Activated CD4-positive, alpha-beta T cell treated with anti-CD3 and anti-CD28 coated beads for 36 hours (primary cell): ENCODE data around the gene VSTM2L. TPM values are rescaled to one million over a fixed set of nuclear protein-coding genes. Genes with fewer than 3 reads are reported as not detected.

Experiments used
- ATAC-seq: fragments of 200-7000 bp; cut with Tn5 transposase; one replicate; pipeline ENCODE4 v1.10.0; 2021; ENCODE audit warnings: mild to moderate bottlenecking, moderate library complexity
- CTCF ChIA-PET: fragments of 350-600 bp; sonication (Branson Sonifier 250); formaldehyde crosslinking; loops from one replicate; lab custom pipeline; 2021; ENCODE audit warnings: antibody characterized with exemption; lab: Charles Lee
- POLR2A ChIA-PET: fragments of 350-600 bp; sonication (Branson Sonifier 250); formaldehyde crosslinking; loops from one replicate; lab custom pipeline; 2021; ENCODE audit warnings: antibody characterized with exemption, inconsistent platforms; lab: Charles Lee
- DNase-seq: peaks from one replicate; pipeline ENCODE4 v3.0.0-alpha.2; 2020
- H3K27ac Mint-ChIP-seq: one replicate; pipeline ENCODE4 v1.8.0; 2021; ENCODE audit warnings: mixed read lengths
- H3K27me3 Mint-ChIP-seq: one replicate; pipeline ENCODE4 v1.8.0; 2021; ENCODE audit warnings: mixed read lengths
- H3K36me3 Mint-ChIP-seq: one replicate; pipeline ENCODE4 v1.8.0; 2021; ENCODE audit warnings: low read depth, mixed read lengths
- H3K4me1 Mint-ChIP-seq: one replicate; pipeline ENCODE4 v1.8.0; 2021; ENCODE audit warnings: mixed read lengths
- H3K4me3 Mint-ChIP-seq: one replicate; pipeline ENCODE4 v1.8.0; 2021; ENCODE audit warnings: mild to moderate bottlenecking, moderate library complexity, mixed read lengths
- H3K9me3 Mint-ChIP-seq: one replicate; pipeline ENCODE4 v1.8.0; 2021; ENCODE audit warnings: low read depth, mixed read lengths
- intact Hi-C, 2 experiments: fragments of 100-400 bp; cut with DNase I in 1 of 2; cut with micrococcal nuclease in 1 of 2; formaldehyde crosslinking; loops; one replicate each; pipeline versions ENCODE4 v1.14.2 to v1.15.1; 2022 to 2024; cut with DNase I, micrococcal nuclease
- total RNA-seq, 2 experiments: library from RNA; stranded (reverse); gene quantifications; one replicate each; pipeline ENCODE4 v1.2.3, GENCODE V29; 2021

VSTM2L gene
- total RNA-seq, 2 experiments from 2014 or later = not detected

DNA sequence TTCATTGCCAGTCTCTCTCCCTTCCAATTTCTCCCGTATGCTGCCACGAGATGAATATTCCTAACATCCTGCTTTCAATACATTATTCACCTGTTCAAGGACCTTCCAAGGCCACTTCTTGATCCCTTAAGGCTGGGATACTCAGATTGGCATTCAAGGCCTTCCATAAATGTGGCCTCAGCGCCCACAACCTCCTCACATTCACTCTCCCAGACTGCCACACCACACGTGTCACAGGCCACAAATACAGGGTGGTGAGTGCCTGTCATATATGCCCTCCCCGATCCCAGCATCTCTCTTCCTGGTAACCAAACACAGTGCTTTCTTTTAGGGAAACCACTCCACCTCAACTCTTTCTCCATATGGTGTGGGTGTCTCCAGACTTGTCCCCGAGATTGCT is 74.9 kb downstream of the VSTM2L start:
- no peak for DNase-seq
- Mint-ChIP-seq H3K4me1 (peaks cover 13% of the 10 kb centered on the region), H3K27ac (no peak overlapping the region), H3K4me3 (no peak overlapping the region), H3K9me3 (no peaks in the 10 kb centered on the region), H3K27me3 (no peaks in the 10 kb centered on the region), H3K36me3 (peaks cover 20% of the 10 kb centered on the region)
- no peak for ATAC-seq
- POLR2A ChIA-PET = no interaction called here
- CTCF ChIA-PET = no interaction called here
- intact Hi-C loops = no loop called here

DNA sequence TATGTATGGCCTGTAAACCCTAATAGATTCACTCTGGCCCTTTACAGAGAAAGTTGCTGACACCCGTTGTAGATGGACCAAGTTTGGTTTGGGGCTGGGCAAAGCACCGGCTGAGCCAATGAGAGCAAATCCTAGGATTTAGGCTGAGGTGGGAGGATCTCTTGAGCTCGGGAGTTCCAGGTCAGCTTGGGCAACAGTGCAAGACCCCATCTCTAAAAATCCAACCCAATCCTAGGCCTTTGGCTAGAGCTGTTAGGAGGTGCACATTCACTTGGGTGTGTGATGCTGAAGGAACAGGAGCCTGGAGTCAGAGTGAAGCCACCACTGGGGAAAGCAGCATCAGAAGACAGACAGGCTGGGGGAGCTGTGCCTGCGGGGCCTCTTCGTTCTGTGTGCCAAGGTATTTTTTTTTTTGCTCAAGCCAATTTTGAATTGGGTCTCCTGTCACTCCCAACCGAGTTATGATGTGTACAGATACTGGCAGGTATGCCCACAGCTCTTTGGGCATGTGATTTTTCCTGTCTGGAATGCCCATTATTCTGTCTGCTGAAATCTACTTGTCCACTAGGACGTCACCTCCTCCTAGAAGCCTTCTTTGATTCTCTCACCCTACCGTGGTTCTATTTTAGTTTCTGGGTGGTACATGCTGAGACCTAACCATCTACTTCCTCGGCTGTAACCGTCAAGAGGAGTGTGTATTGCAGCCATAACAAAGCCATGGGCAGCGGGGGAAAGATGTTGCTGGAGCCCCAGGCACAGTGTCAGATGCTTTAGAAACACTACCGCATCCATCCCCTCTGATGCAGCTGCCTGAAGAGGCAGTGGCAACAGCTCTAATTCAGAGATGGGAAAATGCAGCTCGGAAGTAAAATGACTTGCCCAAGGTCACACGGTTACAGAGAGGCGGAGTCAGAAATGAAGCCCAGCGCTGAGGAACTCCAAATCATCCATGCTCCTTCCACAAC is 76.4 kb downstream of the VSTM2L start:
- H3K4me1 Mint-ChIP-seq = peaks cover 13% of the 10 kb centered on the region
- H3K4me3 Mint-ChIP-seq = no peak overlapping the region
- DNase-seq = no peak
- no peak overlapping the region for H3K27ac Mint-ChIP-seq
- H3K9me3 Mint-ChIP-seq = no peaks in the 10 kb centered on the region
- H3K27me3 Mint-ChIP-seq = no peaks in the 10 kb centered on the region
- peaks cover 30% of the 10 kb centered on the region for H3K36me3 Mint-ChIP-seq
- POLR2A ChIA-PET = interaction anchor here (0.6 kb wide), 1 partner anchor 493 kb away, joined by 3 read pairs; no protein-coding TSS in a partner anchor
- intact Hi-C loops = no loop called here
- ATAC-seq = no peak
- CTCF ChIA-PET = interaction anchor here (0.7 kb wide), 1 partner anchor 42 kb away, joined by 3 read pairs; no protein-coding TSS in a partner anchor

DNA sequence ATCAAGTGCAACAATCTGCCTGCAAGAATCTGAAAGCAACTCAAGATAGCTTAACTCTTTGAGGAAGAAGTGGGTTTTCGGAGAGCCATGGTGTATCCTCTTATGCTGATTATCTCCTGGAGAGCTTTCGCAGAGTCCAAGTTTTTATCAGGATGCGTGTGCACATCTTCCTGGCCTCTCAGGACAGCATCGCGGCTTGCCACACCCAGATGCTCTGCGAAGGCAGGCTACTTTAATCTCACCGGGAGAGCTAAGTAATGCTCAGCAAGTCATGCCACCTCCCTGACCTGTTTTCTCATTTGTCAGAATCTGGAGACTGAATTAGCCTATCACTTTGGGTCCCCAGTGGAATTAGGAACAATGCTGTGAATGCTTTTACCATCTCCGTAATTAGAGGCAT is 77.5 kb downstream of the VSTM2L start:
- no peak for ATAC-seq
- POLR2A ChIA-PET = interaction anchor here (0.6 kb wide), 1 partner anchor 492 kb away, joined by 3 read pairs; no protein-coding TSS in a partner anchor

DNA sequence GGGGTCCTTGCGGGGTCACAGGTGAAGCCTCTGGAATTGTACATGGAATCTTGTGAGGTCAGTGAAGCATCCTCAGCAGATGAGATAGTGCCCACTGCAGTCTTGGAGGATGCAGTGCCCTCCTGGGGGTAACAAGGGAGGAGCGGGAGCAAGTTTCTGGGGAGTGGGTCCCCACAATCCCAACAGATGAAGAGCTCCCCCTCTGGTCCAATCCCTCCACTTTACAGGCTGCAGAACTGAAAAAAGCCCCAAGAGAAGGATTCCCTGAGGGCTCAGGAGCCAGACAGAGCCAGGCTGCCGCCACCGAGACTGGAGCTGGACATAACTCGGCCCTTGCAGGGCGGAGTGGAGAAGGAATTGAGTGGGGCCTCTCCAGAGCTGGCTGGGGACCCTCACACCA is 77.9 kb downstream of the VSTM2L start:
- Mint-ChIP-seq H3K4me3 (no peak overlapping the region), H3K36me3 (peaks cover 38% of the 10 kb centered on the region), H3K9me3 (no peaks in the 10 kb centered on the region), H3K4me1 (peaks cover 13% of the 10 kb centered on the region), H3K27ac (no peak overlapping the region), H3K27me3 (no peaks in the 10 kb centered on the region)
- no peak for DNase-seq
- intact Hi-C loops = no loop called here
- ChIA-PET CTCF (interaction anchor here (1.1 kb wide), 1 partner anchor 11 kb away, joined by 6 read pairs; no protein-coding TSS in a partner anchor), POLR2A (no interaction called here)
- ATAC-seq = no peak

More for the DNA sequence above, 77.5 kb downstream of the VSTM2L start:
- no peak overlapping the region for H3K4me3 Mint-ChIP-seq
- intact Hi-C loops = no loop called here
- CTCF ChIA-PET = interaction anchor here (1.1 kb wide), 1 partner anchor 12 kb away, joined by 6 read pairs; no protein-coding TSS in a partner anchor
- peaks cover 39% of the 10 kb centered on the region for H3K36me3 Mint-ChIP-seq
- H3K4me1 Mint-ChIP-seq = peaks cover 13% of the 10 kb centered on the region
- DNase-seq = no peak
- no peak overlapping the region for H3K27ac Mint-ChIP-seq
- H3K9me3 Mint-ChIP-seq = no peaks in the 10 kb centered on the region
- H3K27me3 Mint-ChIP-seq = no peaks in the 10 kb centered on the region

DNA sequence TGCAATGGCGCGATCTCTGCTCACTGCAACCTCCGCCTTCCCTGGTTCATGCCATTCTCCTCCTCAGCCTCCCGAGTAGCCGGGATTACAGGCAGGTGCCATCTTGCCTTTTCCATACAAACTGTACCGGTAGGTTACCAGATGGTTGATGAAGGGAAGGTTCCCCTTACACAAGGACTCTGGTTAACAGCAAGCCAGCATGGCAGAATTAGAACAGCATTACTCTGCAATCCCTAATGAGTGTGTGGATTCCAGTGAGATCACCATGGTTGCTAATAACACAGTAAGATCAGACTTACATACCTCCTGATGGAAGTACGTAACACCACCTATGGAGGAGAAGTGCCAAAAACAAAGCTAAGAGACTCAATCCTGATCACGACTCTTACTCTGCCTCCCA is 78.6 kb downstream of the VSTM2L start:
- ATAC-seq = no peak
- ChIA-PET CTCF (interaction anchor here (0.7 kb wide), 1 partner anchor 963 kb away, joined by 3 read pairs; no protein-coding TSS in a partner anchor), POLR2A (no interaction called here)
- H3K36me3 Mint-ChIP-seq = peaks cover 39% of the 10 kb centered on the region
- intact Hi-C loops = no loop called here
- DNase-seq = no peak
- H3K4me3 Mint-ChIP-seq = no peak overlapping the region
- H3K27ac Mint-ChIP-seq = no peak overlapping the region
- H3K27me3 Mint-ChIP-seq = no peaks in the 10 kb centered on the region
- peaks cover 13% of the 10 kb centered on the region for H3K4me1 Mint-ChIP-seq
- no peaks in the 10 kb centered on the region for H3K9me3 Mint-ChIP-seq

DNA sequence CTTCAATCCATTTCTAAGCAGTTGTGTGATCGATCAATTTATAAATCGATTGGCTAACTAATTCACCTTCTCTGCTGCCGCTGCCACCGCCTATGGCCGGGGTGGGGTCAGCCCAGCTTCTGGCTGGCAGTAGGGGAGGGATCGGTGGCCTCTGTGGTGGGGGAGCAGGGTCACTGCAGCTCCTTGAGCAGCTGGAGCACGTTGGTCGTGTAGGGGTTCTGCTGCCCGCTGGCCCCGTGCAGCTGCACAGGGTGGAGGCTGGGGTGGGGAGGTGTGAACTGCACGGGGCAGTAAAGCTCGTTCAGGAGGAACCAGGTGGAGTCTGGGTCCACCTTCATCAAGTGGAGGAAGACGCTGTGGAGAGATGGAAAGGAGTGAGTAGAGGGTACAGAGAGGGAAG is 80.4 kb downstream of the VSTM2L start:
- H3K27me3 Mint-ChIP-seq = no peaks in the 10 kb centered on the region
- POLR2A ChIA-PET = no interaction called here
- no peaks in the 10 kb centered on the region for H3K4me1 Mint-ChIP-seq
- peaks cover 49% of the 10 kb centered on the region for H3K36me3 Mint-ChIP-seq
- no peak overlapping the region for H3K4me3 Mint-ChIP-seq
- no peak for ATAC-seq
- H3K9me3 Mint-ChIP-seq = no peaks in the 10 kb centered on the region
- intact Hi-C loops = no loop called here
- CTCF ChIA-PET = no interaction called here
- DNase-seq = no peak
- H3K27ac Mint-ChIP-seq = no peak overlapping the region

DNA sequence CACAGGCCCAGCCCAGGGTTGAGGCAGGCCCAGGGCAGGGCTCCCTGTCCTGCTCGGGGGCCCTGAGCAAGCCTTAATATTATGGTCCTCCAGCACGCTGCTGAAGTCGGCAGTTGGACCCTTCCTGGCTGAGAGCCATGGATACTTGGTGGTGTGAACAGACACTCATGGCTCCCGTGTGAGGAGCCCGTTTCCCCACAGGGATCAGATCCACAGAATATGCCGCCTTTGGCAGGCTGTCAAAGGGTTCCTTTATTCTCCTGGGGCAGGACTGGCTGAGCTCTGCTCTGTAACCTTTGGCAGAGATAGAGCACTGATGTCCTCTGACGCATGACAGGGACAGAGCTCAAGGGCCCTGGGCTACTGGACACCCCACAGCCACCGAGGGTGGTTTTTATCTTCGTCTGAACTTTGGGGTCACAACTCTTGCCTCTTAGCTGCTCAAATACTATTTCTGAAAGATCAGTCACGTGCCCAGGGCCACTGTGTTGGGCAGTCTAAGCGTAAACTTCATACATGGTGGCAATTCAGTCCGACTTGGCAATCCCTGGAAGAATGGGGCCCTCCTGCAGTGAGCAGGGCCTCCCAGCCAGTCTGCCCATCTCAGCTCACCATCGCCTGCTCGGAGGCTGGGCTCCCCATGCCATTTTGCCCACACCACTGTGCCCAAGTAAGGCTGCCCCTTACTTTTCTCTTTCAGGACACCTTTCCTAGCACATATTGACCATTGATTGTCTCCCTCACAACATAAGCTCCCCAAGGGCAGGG is 81.3 kb downstream of the VSTM2L start:
- H3K27ac Mint-ChIP-seq = no peak overlapping the region
- H3K9me3 Mint-ChIP-seq = no peaks in the 10 kb centered on the region
- no peak for ATAC-seq
- no peaks in the 10 kb centered on the region for H3K4me1 Mint-ChIP-seq
- ChIA-PET POLR2A (no interaction called here), CTCF (no interaction called here)
- H3K27me3 Mint-ChIP-seq = no peaks in the 10 kb centered on the region
- peaks cover 58% of the 10 kb centered on the region for H3K36me3 Mint-ChIP-seq
- intact Hi-C loops = no loop called here
- H3K4me3 Mint-ChIP-seq = no peak overlapping the region
- DNase-seq = no peak

DNA sequence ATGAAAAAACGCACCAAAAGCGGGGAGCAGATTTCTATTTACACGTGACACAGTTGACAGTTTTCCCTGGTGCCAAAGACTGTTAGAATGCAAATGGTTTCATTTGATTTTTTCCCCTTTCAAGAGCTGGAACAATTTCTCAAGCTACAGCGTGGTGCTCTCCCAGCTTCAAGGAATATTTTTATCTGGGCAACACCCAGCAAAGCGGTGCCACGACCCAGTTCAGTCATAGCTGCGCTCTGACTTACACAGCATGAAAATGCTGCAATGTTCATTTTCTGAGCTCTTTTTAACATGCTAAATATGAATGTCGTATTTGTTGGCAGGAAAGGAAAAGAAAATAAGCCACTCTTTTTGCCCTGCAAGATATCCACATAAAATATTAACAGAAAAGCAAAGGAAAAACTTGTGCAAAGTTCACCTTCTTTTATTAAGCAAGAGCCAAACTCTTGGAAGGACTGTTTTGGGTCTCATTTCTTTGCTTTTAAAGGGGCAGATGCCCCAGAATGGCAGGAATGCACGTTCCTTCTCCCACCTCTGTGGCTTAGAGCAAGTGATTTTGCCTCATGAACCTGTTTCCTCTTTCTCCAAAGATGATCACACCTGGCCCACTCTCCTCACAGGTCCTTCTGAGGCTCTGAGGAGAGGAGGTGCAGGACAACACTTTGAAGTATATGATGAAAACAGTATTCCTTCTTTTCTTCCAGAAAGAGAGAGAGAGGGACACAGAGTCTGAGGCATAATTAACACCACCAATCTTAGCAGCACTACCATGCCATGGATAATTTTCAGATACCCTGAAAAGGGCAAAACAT is 83.3 kb downstream of the VSTM2L start:
- DNase-seq (no peak), ATAC-seq (no peak)
- CTCF ChIA-PET = interaction anchor here (1.0 kb wide), 1 partner anchor 9 kb away, joined by 3 read pairs; no protein-coding TSS in a partner anchor
- no peaks in the 10 kb centered on the region for H3K9me3 Mint-ChIP-seq
- intact Hi-C loops = no loop called here
- peaks cover 70% of the 10 kb centered on the region for H3K36me3 Mint-ChIP-seq
- no peak overlapping the region for H3K4me3 Mint-ChIP-seq
- peaks cover 15% of the 10 kb centered on the region for H3K4me1 Mint-ChIP-seq
- POLR2A ChIA-PET = no interaction called here
- H3K27me3 Mint-ChIP-seq = no peaks in the 10 kb centered on the region
- H3K27ac Mint-ChIP-seq = no peak overlapping the region

DNA sequence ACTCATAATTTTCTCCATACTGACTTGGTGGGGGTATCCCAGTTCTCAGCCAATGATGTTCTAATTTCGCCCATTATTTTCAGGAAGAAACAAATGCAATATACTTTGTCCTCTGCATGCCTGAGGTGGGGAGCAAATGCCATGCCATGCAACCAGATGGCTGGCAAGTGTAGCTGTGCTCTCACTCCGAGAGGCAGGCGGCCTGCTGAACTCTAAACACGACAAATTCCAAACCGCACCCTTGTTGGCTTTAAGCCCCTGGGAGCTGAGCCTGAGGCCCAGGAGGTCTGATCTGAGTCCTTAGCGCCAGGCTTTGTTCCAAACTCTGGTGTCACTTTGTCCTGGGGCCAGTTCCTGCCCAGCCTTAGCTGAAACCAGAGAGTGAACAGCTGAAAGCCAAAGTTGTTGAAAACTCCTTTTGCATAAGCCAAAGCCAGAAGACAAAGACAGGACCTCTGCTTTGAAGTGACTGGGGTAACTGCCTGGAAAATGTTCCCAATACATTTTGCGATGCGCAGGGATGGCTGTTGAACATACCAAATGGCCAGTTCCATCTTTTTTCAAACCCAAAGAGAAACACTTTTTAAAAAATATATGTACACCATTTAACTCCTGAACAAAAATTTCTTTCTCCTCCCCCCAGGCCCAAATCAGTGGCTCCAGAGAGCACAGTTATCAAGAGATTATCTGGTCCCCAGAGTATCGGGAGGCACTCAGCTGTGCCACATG is 84.1 kb downstream of the VSTM2L start:
- intact Hi-C loops = no loop called here
- POLR2A ChIA-PET = no interaction called here
- ATAC-seq (no peak), DNase-seq (no peak)
- peaks cover 21% of the 10 kb centered on the region for H3K4me1 Mint-ChIP-seq
- CTCF ChIA-PET = no interaction called here
- no peaks in the 10 kb centered on the region for H3K9me3 Mint-ChIP-seq
- no peak overlapping the region for H3K4me3 Mint-ChIP-seq
- no peaks in the 10 kb centered on the region for H3K27me3 Mint-ChIP-seq
- peaks cover 69% of the 10 kb centered on the region for H3K36me3 Mint-ChIP-seq
- H3K27ac Mint-ChIP-seq = no peak overlapping the region

DNA sequence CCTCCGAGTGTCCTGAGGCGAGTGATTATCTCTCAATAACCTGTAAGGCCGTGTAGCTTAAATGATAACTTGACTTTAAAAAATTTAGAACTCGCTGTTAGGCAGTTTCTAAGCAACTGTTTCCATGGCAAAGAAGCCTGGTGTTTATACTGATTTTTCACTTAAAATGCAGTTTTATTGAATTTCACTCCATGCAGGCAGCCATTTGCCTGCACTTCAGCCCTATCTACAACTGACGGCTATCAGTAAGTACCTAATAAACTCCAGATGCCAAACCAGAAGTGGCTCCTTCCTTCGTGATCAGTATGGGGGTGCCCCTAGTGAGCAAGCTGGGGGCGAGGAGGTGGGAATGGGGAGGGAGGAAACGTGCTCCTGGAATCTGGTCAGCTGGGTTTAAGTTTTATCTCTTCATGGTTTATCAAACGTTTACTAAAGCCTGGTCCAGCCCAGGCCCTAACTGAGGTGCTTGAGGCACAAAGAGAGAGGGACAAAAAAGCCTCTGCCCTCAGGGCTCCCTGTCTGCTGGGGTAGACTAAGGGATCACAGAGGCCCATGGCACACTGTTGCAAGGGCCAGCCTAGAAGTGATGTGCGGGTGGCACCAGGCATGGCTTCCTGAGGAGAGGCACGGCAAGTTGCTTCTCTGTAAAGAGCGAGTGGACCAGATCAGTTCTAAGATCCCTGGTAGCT is 84.8 kb downstream of the VSTM2L start:
- DNase-seq = no peak
- Mint-ChIP-seq H3K36me3 (peaks cover 64% of the 10 kb centered on the region), H3K27ac (no peak overlapping the region), H3K4me1 (peaks cover 21% of the 10 kb centered on the region), H3K4me3 (no peak overlapping the region), H3K9me3 (no peaks in the 10 kb centered on the region), H3K27me3 (no peaks in the 10 kb centered on the region)
- no peak for ATAC-seq
- CTCF ChIA-PET = interaction anchor here (0.9 kb wide), 1 partner anchor 130 kb away, joined by 3 read pairs; no protein-coding TSS in a partner anchor
- intact Hi-C loops = no loop called here
- POLR2A ChIA-PET = no interaction called here
